GM18507 (cell line): ENCODE data around the gene PRSS2.

Experiments used
- DNase-seq: peaks from one replicate; pipeline ENCODE4 v3.0.0; 2011; ENCODE audit warnings: low read depth; ENCODE audit not compliant: insufficient read length; ENCODE audit errors: extremely low spot score
- FAIRE-seq: peaks from 2 replicates; lab custom pipeline; 2011; peaks lifted over from hg19 to GRCh38; lab: Jason Lieb, UNC

Gene PRSS2

DNA sequence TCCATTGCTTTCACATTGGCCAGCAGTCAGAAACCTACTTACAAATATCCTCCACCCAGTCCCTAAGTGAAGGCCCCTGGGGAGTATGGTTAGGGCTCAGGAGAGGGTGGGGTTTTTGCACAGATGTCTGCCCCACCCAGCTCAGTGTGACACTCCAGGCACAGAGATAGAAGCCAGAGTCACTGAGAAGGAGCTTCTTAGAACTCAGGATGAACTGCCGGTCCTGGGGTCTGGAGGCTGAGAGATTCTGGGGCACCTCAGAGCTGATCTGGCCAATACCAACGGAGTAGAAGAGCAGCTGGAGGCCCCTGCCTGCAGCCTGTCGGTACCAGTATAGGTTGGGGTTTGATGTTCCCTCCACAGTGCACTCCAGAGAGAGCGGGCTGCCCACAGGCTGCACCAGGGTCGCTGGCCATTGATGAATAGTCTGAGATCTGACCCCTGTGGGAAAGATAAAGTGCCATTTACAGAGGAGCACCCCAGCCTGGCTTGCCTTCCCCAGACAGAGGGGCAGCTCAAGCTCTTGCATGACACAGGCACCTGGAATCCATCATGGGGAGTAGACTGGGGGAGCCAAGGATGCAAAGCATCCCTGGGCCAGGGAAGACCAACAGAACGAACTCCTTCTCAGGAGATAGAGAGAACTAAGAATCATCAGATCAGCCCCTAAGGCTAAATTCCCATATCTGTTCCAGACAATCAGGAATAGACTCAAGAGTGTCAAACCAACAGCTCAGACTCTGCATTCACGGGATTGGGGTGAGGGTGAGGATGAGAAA lies 41.9 kb downstream of the PRSS2 start:
- DNase-seq (no peak), FAIRE-seq (no peak)

GRCh38 chr7:142813226-142813625 lies 42.5 kb downstream of the PRSS2 start:
- DNase-seq (no peak), FAIRE-seq (no peak)

DNA sequence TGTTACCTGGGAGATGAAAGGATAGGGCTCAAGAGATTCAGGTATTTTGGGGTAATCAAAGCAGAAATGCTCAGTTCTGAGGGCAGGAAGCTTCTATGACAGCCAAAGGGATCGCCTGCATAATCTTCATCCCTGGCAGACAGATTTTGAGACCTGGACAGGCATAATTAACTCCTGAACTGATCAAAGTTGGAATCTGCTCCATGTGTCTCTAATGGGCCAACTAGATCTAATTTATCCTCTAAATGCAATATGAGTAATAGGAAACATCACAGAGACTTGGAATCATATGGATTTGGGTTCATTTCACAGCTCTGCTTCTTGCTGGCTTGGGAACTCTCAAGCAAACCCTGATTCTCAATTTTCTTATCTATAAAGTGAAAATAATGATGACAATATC lies 42.9 kb downstream of the PRSS2 start:
- DNase-seq = no peak
- FAIRE-seq = no peak

DNA sequence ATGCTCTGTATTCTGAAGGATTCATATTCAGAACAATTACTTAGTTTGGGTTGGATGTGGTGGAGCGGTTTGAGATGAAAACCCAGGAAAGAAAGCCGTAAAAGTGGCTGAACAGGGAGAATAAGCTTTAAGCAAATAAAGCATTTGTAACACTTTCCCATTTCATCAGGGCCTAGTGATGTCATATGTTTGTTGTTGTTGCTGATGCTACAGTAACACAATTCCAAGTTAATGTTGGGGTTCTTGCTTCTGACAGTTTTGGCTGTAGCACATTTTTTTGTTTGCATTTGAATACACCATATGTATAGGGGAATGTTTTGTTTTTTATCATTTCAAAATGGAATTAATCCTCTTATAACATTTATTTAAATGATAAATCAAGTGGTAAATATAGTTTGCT lies 43.7 kb downstream of the PRSS2 start:
- FAIRE-seq (no peak), DNase-seq (no peak)

- FAIRE-seq = no peak
- no peak for DNase-seq
These were observed 44.4 kb downstream of the PRSS2 start for GRCh38 chr7:142815134-142815533.

DNA sequence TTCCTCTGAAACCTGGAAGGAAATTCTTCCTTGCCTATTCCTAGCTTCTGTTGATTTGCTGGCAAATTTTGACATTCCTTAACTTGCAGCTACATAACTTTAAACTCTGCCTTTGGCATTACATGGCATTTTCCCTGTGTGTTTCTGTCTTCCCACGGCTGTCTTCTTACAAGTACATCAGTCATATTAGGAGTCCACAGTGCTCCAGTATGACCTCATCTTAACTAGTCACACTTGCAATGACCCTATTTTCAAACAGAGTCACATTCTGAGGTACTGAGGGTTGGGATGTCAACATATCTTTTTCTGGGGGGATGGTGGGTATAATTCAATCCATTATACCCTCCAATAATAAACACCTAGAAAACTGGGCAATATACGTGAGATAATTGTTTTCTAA lies 46.7 kb downstream of the PRSS2 start:
- no peak for DNase-seq

GRCh38 chr7:142819530-142819929 lies 48.8 kb downstream of the PRSS2 start:
- DNase-seq = no peak
- FAIRE-seq = no peak

More for the DNA sequence above, 46.7 kb downstream of the PRSS2 start:
- no peak for FAIRE-seq

GRCh38 chr7:142822714-142823113 lies 51.9 kb downstream of the PRSS2 start:
- DNase-seq = no peak
- no peak for FAIRE-seq
